HepG2 (cell line): ENCODE results near the gene SNAP23. TPM values are rescaled to one million over a fixed set of nuclear protein-coding genes. Genes with fewer than 3 reads are reported as not detected.

Experiments used
- ATAC-seq: fragments of 200-7000 bp; cut with Tn5 transposase; 3 replicates; pipeline ENCODE4 v1.9.1; 2020; ENCODE audit warnings: mild to moderate bottlenecking, moderate library complexity
- BruUV-seq: library from RNA; stranded (reverse); fragments of 400-500 nt; replicated peaks from 2 replicates; lab custom pipeline; 2021; lab: Mats Ljungman, UMichigan
- CTCF ChIA-PET: fragments of 300-600 bp; formaldehyde crosslinking; extraction: SDS; loops from one replicate; lab custom pipeline; 2021; ENCODE audit warnings: low total read pairs, inconsistent platforms, low intra/inter-chr PET ratio; lab: Yijun Ruan, JAX
- POLR2A ChIA-PET: fragments of 350-600 bp; sonication (Branson Sonifier 250); formaldehyde crosslinking; loops from one replicate; lab custom pipeline; 2020; ENCODE audit warnings: antibody characterized with exemption, inconsistent platforms; lab: Yijun Ruan, JAX
- DNase-seq: peaks from one replicate; pipeline ENCODE4 v3.0.0-alpha.2; 2015; ENCODE audit warnings: low spot score
- FAIRE-seq: peaks from 3 replicates; lab custom pipeline; 2011; peaks lifted over from hg19 to GRCh38; lab: Jason Lieb, UNC
- H2AFZ ChIP-seq: one replicate; pipeline ENCODE4 v1.6.1; 2011; ENCODE audit warnings: low read length, inconsistent platforms
- H3K27ac ChIP-seq: fragments of 300-600 bp; 3 replicates; pipeline ENCODE4 v1.8.0; 2011; ENCODE audit warnings: mixed run types, mild to moderate bottlenecking, mixed read lengths, low read length, inconsistent platforms; ENCODE audit not compliant: insufficient read depth; ENCODE audit errors: extremely low read length
- H3K27me3 ChIP-seq, 2 experiments: fragments of 200-600 bp in 1 of 2; 2 replicates in 1 of 2; 3 replicates in 1 of 2; pipeline versions ENCODE4 v1.6.0 to v1.8.0; 2011; ENCODE audit warnings: low read length in 2 of 2, mild to moderate bottlenecking in 2 of 2, moderate library complexity in 2 of 2, inconsistent platforms in 1 of 2; ENCODE audit not compliant: insufficient read depth in 2 of 2, control insufficient read depth in 1 of 2
- H3K36me3 ChIP-seq, 2 experiments: fragments of 200-600 bp in 1 of 2; replicated peaks in 1 of 2; 2 replicates in 1 of 2; 3 replicates in 1 of 2; pipeline versions ENCODE4 v1.5.1 to v1.8.0; 2011; ENCODE audit warnings: low read length in 2 of 2, inconsistent platforms in 1 of 2; ENCODE audit not compliant: insufficient read depth in 2 of 2, control insufficient read depth in 1 of 2
- H3K4me1 ChIP-seq: 2 replicates; pipeline ENCODE4 v1.5.1; 2012; ENCODE audit warnings: low read length, inconsistent platforms; ENCODE audit not compliant: insufficient read depth
- H3K4me2 ChIP-seq: 2 replicates; pipeline ENCODE4 v1.6.0; 2011; ENCODE audit warnings: low read depth, low read length, inconsistent platforms
- H3K4me3 ChIP-seq, 3 experiments: fragments of 200-600 bp in 1 of 3; sonication (generic), shearing (Covaris generic) in 1 of 3; replicated peaks in 1 of 3; 2 replicates each; pipeline ENCODE4 v1.5.1; 2011 to 2016; ENCODE audit warnings: low read length in 3 of 3, inconsistent platforms in 2 of 3, low read depth in 2 of 3, mild to moderate bottlenecking in 2 of 3, control low read depth in 1 of 3, mixed read lengths in 1 of 3; ENCODE audit not compliant: insufficient read depth in 1 of 3
- H3K79me2 ChIP-seq: one replicate; pipeline ENCODE4 v1.6.1; 2011; ENCODE audit warnings: low read length, inconsistent platforms; ENCODE audit not compliant: insufficient read depth
- H3K9ac ChIP-seq: 2 replicates; pipeline ENCODE4 v1.6.0; 2011; ENCODE audit warnings: mild to moderate bottlenecking, low read depth, low read length, inconsistent platforms; ENCODE audit not compliant: insufficient read depth
- H3K9me3 ChIP-seq: 2 replicates; pipeline ENCODE4 v1.5.1; 2012; ENCODE audit warnings: mild to moderate bottlenecking, low read length
- H4K20me1 ChIP-seq: 2 replicates; pipeline ENCODE4 v1.6.0; 2011; ENCODE audit warnings: inconsistent platforms, mild to moderate bottlenecking, low read length, moderate library complexity; ENCODE audit not compliant: insufficient read depth
- ATAD3A ChIP-seq: sonication (generic); formaldehyde crosslinking; IDR thresholded peaks from 2 replicates; pipeline ENCODE4 v1.4.0; 2020; ENCODE audit warnings: missing genetic modification reagents
- CHD4 ChIP-seq: fragments of 200-600 bp; sonication (generic); IDR thresholded peaks from 2 replicates; pipeline ENCODE4 v1.7.0; 2017; ENCODE audit warnings: mild to moderate bottlenecking, low read length, borderline replicate concordance
- CREBL2 ChIP-seq: sonication (generic); formaldehyde crosslinking; IDR thresholded peaks from 2 replicates; pipeline ENCODE4 v1.8.1; 2023; ENCODE audit warnings: missing genetic modification reagents, mild to moderate bottlenecking, borderline replicate concordance
- DNMT1 ChIP-seq: sonication (generic); formaldehyde crosslinking; IDR thresholded peaks from 2 replicates; pipeline ENCODE4 v1.5.1; 2020; ENCODE audit warnings: mild to moderate bottlenecking, missing genetic modification reagents
- ERF ChIP-seq: IDR thresholded peaks from 2 replicates; pipeline ENCODE4 v1.6.1; 2018; ENCODE audit warnings: missing biosample characterization, missing genetic modification reagents
- MXD4 ChIP-seq: IDR thresholded peaks from 2 replicates; pipeline ENCODE4 v1.6.1; 2016; ENCODE audit warnings: mild to moderate bottlenecking, missing biosample characterization, missing genetic modification reagents
- PLRG1 ChIP-seq: fragments of 450-650 bp; conservative IDR thresholded peaks from 2 replicates; pipeline ENCODE4 v1.6.1; 2016
- RFX5 ChIP-seq: IDR thresholded peaks from 2 replicates; pipeline ENCODE4 v1.6.1; 2011; ENCODE audit warnings: low read depth, low read length, improper control_type of control experiment
- TARDBP ChIP-seq: sonication (generic); formaldehyde crosslinking; IDR thresholded peaks from 2 replicates; pipeline ENCODE4 v1.8.0; 2022; ENCODE audit warnings: mild to moderate bottlenecking, missing genetic modification reagents
- TFDP2 ChIP-seq: sonication (generic); formaldehyde crosslinking; IDR thresholded peaks from 2 replicates; pipeline ENCODE4 v1.4.0; 2020; ENCODE audit warnings: missing genetic modification reagents
- TOE1 ChIP-seq: sonication (generic); formaldehyde crosslinking; IDR thresholded peaks from 2 replicates; pipeline ENCODE4 v1.4.0; 2020; ENCODE audit warnings: mild to moderate bottlenecking, missing genetic modification reagents
- ZNF10 ChIP-seq: sonication (generic); formaldehyde crosslinking; IDR thresholded peaks from 2 replicates; pipeline ENCODE4 v1.4.0; 2020; ENCODE audit warnings: mild to moderate bottlenecking, low read depth, missing genetic modification reagents, borderline replicate concordance
- ZNF12 ChIP-seq: sonication (generic); formaldehyde crosslinking; IDR thresholded peaks from 2 replicates; pipeline ENCODE4 v1.5.0; 2020; ENCODE audit warnings: missing genetic modification reagents
- ZNF503 ChIP-seq: sonication (generic); formaldehyde crosslinking; IDR thresholded peaks from 2 replicates; pipeline ENCODE4 v1.4.0; 2020; ENCODE audit warnings: missing genetic modification reagents
- ZNF644 ChIP-seq: IDR thresholded peaks from 2 replicates; pipeline ENCODE4 v1.6.1; 2016; ENCODE audit warnings: low read depth
- WGBS: methylation state at CpG from one replicate; pipeline ENCODE4 v1.1.6; 2017; ENCODE audit warnings: low lambda C conversion rate; 5-methylcytosine and 5-hydroxymethylcytosine counted together
- in situ Hi-C: cut with HindIII; loops from 2 replicates; pipeline ENCODE4 v1.10.0; 2017; ENCODE audit warnings: low pct_unique_long_range_greater_than_20kb; ENCODE audit not compliant: extremely low pct_ligation_motif_present
- intact Hi-C: fragments of 100-400 bp; cut with micrococcal nuclease; formaldehyde crosslinking; loops from one replicate; pipeline ENCODE4 v1.10.0; 2022; ENCODE audit not compliant: unreplicated experiment
- polyA plus RNA-seq, 8 experiments: library from polyadenylated mRNA; depleted of rRNA in 3 of 8; stranded (reverse) in 7 of 8; unstranded in 1 of 8; fragments of >200 nt; fragmentation: Illumina TruSeq in 4 of 8; extraction: Trizol in 4 of 8; gene quantifications; 2 replicates each; pipeline versions ENCODE4 v1.2.1 to v1.2.3, GENCODE V29; 2011 to 2016; ENCODE audit warnings: low read depth in 4 of 8, missing spikeins in 1 of 8, mixed read lengths in 1 of 8; ENCODE audit not compliant: insufficient read depth in 1 of 8
- total RNA-seq, 5 experiments: library from RNA; depleted of rRNA; stranded (reverse); fragments of >200 nt; fragmentation: Illumina TruSeq; extraction: Trizol; gene quantifications; 2 replicates each; pipeline ENCODE4 v1.2.3, GENCODE V29; 2016; ENCODE audit warnings: low read depth in 1 of 5
- TF ChIP-seq, protein P1 (sequence below): sonication (generic); formaldehyde crosslinking; IDR thresholded peaks from 2 replicates; pipeline ENCODE4 v1.9.0; 2022; ENCODE audit warnings: missing genetic modification reagents, mild to moderate bottlenecking, borderline replicate concordance

Gene SNAP23
- total and polyA plus RNA-seq, 2 of the 13 experiments (the other 11 are each of a cell fraction or from before 2014, with no cell fraction given), result 37.0 to 101 TPM

DNA sequence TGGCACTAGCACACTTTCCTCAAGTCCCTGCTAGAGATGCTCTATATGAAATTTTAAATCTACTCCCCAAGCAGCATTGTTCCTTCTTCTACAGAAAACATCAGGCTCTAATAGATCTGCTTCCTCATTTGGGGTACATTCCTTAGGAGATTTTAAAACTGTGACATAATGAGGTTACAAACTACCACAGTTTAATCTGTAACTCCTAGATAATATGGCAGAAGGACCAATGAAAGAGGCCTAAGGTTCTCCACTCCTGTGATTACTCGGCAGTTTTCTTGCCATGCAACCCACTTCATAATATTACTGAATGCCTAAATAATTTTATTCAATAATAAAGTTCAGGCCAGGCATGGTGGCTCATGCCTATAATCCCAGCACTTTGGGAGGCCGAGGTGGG, 20.6 kb upstream of the SNAP23 start (continued):
- no peak for TF ChIP-seq ZNF503 (CRISPR knock-in tag)

DNA sequence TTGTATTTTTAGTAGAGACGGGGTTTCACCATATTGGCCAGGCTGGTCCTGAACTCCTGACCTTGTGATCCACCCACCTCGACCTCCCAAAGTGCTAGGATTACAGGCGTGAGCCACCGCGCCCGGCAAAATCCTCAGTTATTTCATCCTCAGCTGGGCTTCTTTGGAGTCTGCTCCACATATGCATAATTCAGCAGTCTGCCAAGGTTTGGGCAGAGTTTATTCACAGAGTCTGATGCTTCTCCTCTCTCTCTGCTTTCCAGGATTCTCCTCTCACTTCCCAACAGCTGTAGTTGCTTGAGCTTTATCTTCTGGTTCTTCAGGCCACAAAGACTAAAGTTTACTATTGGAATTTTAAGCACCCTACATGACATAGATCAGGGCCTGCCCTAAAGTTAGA, 12.7 kb upstream of the SNAP23 start:
- 99% methylated on average over 6 of the region's 6 CpGs for WGBS
- no peak overlapping the region for H2AFZ ChIP-seq
- CTCF ChIA-PET, result no interaction called here

GRCh38 chr15:42483677-42484076, 11.8 kb upstream of the SNAP23 start:
- Histone ChIP-seq H4K20me1 (no peaks in the 10 kb centered on the region), H3K79me2 (peaks cover 27% of the 10 kb centered on the region), H3K4me3 (no peak overlapping the region), H3K9me3 (no peaks in the 10 kb centered on the region), H3K4me1 (peaks cover 31% of the 10 kb centered on the region), H3K9ac (no peak overlapping the region), H3K36me3 (no peaks in the 10 kb centered on the region), H3K27ac (no peak overlapping the region), H3K4me2 (no peak overlapping the region), H3K27me3 (no peaks in the 10 kb centered on the region), H2AFZ (no peak overlapping the region)
- ChIA-PET CTCF (no interaction called here), POLR2A (no interaction called here)
- no TSS peak for BruUV-seq
- no peak for FAIRE-seq
- in situ Hi-C loops (no loop called here), intact Hi-C loops (no loop called here)
- 97% methylated on average over 1 of the region's 1 CpG for WGBS
- DNase-seq, result no peak
- ATAC-seq, result no peak
- no peak for TF ChIP-seq TARDBP (CRISPR knock-in tag)
- TF ChIP-seq DNMT1 (CRISPR knock-in tag), result no peak
- no peak for TF ChIP-seq ERF (CRISPR knock-in tag)
- TF ChIP-seq, protein P1, sequence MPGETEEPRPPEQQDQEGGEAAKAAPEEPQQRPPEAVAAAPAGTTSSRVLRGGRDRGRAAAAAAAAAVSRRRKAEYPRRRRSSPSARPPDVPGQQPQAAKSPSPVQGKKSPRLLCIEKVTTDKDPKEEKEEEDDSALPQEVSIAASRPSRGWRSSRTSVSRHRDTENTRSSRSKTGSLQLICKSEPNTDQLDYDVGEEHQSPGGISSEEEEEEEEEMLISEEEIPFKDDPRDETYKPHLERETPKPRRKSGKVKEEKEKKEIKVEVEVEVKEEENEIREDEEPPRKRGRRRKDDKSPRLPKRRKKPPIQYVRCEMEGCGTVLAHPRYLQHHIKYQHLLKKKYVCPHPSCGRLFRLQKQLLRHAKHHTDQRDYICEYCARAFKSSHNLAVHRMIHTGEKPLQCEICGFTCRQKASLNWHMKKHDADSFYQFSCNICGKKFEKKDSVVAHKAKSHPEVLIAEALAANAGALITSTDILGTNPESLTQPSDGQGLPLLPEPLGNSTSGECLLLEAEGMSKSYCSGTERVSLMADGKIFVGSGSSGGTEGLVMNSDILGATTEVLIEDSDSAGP (CRISPR knock-in tag), result no peak
- no peak for TF ChIP-seq CHD4
- TF ChIP-seq TFDP2 (CRISPR knock-in tag), result no peak
- TF ChIP-seq RFX5, result no peak
- TF ChIP-seq ZNF10 (CRISPR knock-in tag), result no peak

More for the DNA sequence above, 12.7 kb upstream of the SNAP23 start:
- H3K36me3 ChIP-seq, result no peaks in the 10 kb centered on the region
- TF ChIP-seq TOE1, result no peak
- TF ChIP-seq PLRG1, result no peak
- no peak for TF ChIP-seq MXD4
- TF ChIP-seq CREBL2 (CRISPR knock-in tag), result no peak
- TF ChIP-seq ATAD3A (CRISPR knock-in tag), result no peak
- no peak for TF ChIP-seq ZNF644
- TF ChIP-seq ZNF12 (CRISPR knock-in tag), result no peak
- H3K9ac ChIP-seq, result no peak overlapping the region
- in situ Hi-C loops (no loop called here), intact Hi-C loops (no loop called here)
- POLR2A ChIA-PET, result interaction anchor here (1.4 kb wide), 1 partner anchor 13 kb away, joined by 3 read pairs; the partner anchor contains the start of gene SNAP23
- FAIRE-seq (no peak), DNase-seq (no peak), ATAC-seq (no peak)
- peaks cover 21% of the 10 kb centered on the region for H3K4me1 ChIP-seq
- H4K20me1 ChIP-seq, result no peaks in the 10 kb centered on the region
- H3K27ac ChIP-seq, result no peak overlapping the region
- peaks cover 19% of the 10 kb centered on the region for H3K79me2 ChIP-seq
- H3K27me3 ChIP-seq, result no peaks in the 10 kb centered on the region
- no peaks in the 10 kb centered on the region for H3K9me3 ChIP-seq
- H3K4me3 ChIP-seq, result no peak overlapping the region
- BruUV-seq, result no TSS peak
- H3K4me2 ChIP-seq, result no peak overlapping the region
